ENCODE measurements around the gene C1orf94.

C1orf94 gene, protein sequence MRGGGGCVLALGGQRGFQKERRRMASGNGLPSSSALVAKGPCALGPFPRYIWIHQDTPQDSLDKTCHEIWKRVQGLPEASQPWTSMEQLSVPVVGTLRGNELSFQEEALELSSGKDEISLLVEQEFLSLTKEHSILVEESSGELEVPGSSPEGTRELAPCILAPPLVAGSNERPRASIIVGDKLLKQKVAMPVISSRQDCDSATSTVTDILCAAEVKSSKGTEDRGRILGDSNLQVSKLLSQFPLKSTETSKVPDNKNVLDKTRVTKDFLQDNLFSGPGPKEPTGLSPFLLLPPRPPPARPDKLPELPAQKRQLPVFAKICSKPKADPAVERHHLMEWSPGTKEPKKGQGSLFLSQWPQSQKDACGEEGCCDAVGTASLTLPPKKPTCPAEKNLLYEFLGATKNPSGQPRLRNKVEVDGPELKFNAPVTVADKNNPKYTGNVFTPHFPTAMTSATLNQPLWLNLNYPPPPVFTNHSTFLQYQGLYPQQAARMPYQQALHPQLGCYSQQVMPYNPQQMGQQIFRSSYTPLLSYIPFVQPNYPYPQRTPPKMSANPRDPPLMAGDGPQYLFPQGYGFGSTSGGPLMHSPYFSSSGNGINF

DNA sequence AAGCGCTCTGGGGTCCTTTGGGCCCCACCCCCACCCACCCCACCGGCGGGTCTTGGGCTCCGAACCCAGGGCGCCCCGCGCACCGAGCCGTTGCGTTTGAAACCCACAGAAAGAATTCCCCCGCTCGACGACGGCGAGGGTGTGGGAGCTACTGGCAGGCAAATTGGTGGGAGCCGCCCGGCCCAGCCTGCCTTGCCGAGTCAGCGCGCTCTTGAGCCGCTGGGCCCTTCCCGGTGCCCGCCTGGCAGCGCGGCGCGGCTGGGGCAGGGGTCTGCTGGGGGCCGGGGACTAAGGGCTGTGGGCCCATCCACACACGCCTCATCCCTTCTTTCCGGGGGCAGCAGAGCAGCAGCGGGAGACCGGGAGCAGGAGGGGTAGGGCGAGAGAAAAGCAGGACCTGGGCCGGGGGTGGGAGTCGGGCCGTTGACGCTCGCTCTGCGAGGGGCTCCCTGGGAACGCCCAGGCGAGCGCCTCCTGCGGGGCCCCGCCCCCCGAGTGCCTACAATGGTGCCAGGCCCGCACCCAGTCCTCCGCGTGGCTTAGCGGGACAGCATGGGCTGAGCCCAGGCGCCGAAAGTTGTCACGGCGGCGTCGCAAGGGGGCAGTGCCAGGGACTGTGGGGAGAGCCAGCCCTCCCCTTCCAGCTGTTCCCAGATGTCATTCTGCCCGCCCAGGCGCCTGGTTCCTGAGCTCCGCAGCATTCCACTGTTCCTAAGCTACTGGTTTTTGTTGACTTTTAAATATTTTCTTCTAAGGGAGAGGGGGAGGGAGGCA is at the start of gene C1orf94:
Gene C1orf94 (plus strand): TSS at position 78 of the 774 bp plus-strand sequence. CDS start 883 bp downstream, outside the sequence.
- no peak for DNase-seq

DNA sequence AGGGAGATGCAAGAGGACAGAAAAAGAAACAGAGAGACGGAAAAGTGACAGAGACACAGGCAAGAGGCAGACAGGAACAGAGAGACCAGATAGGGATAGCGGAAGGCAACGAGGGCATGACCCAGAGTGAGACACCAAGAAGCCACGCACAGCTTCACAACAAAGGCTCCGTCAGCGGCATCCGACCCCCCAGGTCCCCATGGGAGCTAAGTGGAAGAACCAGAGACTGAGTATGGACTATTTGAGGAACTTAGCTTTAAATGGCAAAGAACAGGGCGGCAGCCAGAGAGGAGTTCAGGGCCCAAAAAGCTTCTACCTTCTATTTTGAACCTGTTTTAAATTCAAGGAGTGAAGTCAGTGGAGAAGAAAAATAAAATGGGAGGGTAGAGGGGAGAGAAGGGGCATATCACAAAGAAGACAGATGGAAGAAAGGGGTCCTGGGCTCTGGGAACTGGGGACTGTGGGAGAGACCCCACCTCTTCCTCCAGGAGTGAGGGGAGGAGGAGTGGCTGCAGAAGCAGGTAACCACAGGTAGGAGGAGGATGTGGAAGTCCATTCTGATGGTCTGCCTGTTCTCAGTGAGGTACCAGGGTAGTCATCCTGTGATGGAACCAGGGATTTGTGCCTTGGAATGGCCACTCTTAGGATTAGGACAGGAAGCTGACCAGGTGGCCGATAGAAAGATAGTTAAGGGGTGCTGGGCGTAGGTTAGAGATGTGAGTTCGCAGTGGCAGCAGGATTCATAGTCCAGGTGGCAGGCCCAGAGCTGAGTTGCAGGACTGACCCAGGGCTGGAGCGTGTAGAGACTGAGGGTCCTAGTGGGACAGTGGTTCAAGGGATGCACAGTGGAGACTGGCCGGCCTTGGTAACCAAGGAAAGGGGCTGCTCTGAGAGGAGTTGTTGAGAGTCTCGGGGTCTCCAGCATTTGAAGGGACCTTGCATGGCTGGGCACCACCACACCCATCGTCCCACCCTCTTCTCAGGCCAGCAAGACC is 49.4 kb upstream of the C1orf94 start:
- DNase-seq, result no peak

DNA sequence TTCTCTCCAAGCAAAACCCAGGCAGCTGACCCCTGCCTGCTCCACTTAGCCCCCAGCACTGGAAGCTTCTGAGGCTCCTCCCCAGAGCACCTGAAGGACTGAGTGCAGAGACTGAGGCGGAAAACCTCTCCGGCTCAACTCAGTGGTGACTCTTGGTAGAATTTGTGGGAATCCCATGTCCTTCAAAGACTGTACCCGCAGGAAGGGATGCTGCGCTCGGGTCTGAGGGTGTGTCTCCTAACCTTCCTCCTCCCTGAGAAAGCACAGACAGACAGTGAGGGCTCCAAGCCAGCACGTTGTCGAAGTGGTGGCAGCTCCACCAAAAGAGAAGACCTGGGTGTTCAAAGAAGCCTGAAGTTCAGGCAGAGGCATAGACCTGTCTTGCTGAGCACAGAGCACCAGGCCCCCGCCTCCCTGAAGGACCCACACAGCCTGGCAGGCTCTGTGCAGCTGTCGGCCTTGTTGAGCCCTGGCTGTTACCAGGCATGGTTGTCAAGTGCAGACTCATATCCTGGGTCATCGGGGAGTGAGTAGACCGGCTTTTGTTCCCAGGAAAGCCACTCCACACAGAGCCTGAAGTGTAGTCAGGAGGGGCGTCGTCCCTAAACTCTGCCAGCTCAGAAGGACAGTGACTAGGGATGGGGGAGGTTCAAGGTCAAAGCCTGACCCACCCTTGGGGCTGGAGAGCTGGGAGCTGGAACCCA is 48.4 kb upstream of the C1orf94 start:
- DNase-seq, result no peak

DNA sequence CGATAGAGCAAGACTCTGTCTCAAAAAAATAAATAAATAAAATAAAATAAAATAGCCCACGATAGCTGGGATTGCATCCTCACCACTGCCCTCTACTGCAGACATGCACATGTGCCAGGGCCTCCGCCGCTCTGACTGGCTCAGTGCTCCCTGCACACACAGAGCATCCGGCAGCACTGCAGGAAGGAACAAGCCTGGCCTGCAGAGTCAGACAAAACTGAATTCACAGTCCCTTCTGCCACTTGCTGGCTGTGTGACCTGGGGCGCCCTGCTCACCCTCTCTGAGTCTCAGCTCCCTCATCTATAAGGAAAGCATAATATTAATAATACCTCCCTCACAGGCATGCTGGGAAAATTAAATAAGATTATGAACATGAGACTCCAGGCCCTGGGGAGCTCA is 47.1 kb upstream of the C1orf94 start:
- no peak for DNase-seq

DNA sequence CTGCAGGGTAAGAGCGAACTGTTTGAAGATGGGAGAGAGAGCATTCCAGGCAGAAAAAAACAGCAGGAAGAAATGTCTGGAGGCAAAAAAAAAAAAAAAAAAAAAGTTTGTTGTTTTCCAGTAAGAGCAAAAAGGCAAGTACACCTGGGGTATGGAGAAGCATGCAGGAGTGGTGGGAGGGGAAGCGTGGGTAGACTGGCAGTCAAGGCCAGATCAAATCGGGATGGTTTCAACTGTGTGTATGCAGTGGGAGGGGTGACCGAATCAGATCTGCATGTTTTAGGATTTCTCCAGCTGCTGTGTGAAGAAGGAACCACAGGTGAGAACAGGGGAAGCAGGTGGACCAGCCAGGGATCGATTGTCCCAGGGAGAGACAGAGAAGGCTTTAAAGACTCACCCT is 46.4 kb upstream of the C1orf94 start:
- DNase-seq, result no peak

DNA sequence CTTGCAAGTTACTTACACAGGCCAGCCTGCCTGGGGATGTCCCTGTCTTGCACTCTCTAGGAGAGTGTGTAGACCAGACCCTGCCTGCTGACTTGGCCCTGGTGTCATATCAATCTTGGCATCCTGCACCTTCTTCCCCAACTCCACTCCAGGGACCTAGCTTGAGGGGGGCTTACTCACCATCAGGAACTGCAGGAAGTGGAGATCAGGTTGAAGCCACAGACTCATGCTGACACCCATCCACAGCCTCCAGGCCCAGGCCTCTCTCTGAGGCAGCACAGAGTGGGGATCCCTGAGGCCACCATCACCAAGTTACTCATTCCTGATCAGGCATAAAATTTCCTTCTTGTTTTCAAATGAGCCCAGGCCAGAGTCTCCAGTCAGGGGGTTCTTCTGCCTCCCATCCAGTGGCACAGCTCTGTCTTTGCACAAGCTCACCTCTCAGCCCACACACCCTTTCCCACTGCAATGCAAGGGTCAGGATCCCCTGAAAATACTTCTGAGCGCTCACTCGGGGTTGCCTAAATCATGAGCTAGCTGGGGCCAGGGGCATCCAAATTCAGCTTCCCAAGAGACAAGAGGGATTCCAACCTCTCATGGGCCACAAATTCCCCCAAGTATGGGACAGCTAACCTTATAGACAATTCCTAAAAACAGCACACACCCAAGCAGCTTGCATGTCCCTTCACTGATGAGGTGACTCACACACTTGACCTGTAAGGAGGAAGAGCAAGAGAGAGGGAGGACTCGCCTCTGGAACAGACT is 45.1 kb upstream of the C1orf94 start:
- no peak for DNase-seq

DNA sequence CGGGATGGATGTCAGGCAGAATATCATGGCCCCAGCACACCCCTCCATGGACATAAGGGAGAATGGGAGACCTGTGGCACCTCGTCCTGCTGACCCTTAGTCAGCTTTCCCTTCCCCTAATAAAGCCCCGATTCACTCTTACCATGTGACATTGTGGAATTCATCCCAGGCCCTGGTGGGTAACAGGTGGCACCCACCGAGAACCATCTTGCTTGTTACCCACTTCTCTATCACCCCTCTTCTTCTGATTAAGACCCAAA is 44.6 kb upstream of the C1orf94 start:
- DNase-seq, result no peak

DNA sequence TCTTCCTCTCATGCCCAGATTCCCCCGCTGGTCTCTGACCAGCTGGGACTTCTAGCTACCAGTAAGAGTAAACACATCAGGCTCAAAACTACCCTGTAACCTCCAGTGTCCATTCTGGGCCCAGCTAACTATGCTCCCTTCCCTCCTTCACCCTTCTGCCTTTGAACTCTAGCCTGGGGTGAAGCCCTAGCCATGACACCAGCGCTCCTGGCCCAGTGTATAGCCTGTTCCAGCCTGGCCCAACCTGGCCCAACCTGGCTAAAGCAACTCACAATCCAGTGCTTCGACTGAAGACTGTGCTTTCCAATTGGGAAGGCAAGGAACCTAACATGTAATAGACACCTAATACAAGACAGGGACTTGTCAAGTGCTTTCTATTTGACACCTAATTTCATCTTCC is 39.3 kb upstream of the C1orf94 start:
- no peak for DNase-seq

DNA sequence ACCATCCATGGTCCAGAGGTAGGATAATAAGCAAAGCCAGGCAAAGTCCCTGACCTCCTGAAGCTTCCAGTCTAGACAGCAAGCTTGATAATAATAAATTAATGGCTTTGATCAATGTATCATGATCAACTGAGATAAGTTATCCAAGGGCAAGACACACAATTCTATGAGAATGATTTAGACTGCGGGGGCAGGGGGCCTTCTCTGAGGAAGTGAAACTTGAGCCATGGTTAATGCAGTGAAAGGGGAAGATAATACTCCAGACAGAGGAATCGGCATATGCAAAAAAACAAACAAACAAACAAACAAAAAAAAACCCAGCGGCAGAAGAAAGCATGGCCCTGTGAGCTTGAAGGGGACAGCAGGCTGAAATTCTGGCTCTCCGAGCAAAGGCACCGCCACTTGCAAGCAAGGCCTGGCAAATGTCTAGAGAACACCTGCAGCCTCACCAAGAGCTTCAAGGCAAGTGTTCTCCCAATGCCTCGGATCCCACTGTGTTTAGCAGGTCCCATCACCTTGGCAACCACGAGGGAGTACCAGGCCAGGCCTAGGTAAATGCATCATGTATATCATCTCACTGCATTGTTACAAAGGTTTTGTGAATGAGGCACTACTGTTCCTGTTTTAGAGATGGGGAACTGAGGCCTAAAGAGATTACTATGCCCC is 36.6 kb upstream of the C1orf94 start:
- no peak for DNase-seq

DNA sequence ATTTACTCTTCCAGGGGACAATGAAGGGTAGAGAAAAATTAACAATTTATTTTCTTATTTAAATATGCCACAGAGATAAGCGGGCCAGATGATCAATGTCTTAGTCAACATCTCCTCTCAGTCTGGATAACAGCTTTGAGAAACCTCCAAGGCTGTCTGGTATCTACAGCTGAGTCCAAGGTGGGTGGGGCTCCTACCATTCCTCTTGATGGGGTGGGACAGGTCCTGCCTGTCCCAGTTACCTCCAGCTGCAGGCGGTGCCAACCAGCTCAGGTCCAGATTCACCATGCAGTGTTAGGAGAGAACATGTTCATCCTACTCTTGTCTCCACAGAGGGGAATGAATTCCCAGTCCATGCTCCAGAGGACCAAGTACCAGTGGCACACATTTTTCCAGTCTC is 32.7 kb upstream of the C1orf94 start:
- no peak for DNase-seq

DNA sequence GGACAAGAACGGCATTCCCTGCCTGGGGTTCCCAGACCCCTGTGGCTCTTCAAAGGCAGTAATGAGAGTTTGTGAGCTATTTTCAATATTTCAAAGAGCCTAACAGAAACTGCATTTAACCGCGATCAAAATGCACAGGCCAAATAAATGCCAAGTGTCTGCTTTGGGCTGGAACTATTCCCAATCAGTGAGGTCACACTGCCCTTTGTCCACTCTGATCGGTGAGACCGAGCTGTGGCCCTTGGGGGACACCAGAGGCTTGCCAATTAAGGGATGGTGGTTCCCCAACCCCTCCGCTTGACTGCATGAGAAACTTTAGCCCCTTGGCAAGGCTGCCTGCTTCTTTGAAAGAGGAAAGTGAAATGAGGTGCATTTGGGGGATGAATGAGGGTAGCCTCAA is 31.9 kb upstream of the C1orf94 start:
- no peak for DNase-seq

DNA sequence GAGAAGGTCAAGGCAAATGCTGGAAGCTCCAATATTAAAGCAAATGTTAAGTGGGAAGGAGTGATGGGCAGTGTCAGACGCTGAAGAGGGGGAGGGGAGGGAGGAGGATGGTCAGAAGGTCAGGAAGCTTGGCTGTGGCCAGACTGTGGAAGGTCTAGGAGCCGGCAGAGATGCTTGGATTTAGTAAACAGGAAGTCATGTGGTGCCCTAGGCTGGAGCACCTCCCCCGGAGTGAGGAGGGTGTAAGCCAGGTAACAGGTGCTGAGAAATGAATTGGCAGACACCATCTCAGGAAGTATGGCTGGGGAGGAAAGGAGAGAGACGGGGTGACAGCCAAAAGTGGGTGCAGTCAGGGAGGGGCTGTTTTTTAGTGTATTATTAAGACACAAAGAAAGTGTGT is 29.4 kb upstream of the C1orf94 start:
- DNase-seq, result no peak

DNA sequence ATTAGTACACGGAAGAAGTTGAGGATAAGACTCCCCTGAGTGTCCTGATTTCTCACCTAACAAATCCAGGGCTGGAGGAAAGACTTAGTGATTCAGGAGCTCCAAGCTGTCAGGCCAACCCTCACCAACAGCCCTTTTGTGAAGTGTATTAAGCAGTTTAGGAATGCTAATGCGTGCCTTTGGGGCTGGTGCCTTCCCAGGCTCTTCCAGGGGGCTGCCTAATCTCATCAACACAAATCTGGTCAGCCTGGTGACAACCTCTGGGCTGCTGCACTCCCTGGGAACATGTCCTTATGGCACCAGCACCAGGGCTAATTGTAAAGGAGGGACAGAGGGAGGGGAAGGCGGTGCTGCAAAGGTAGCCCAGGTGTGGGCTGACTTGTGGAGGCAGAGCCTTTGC is 27.2 kb upstream of the C1orf94 start:
- DNase-seq, result no peak

DNA sequence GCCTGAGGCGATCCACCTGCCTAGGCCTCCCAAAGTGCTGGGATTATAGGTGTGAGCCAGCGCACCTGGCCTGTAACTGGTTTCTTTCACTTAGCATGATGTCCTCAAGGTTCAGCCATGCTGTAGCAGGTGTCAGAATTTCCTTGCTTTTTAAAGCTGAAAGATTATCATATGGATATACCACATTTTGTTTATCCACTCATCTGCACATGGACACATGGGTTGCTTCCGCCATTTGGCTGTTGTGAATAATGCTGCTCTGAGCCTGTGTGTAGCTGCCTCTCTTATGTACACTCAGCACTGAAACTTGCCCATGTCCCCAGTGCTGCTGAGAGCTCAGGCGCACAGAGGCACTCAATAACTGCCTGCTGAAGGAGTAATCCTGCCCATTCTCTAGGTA is 23.5 kb upstream of the C1orf94 start:
- DNase-seq, result no peak

DNA sequence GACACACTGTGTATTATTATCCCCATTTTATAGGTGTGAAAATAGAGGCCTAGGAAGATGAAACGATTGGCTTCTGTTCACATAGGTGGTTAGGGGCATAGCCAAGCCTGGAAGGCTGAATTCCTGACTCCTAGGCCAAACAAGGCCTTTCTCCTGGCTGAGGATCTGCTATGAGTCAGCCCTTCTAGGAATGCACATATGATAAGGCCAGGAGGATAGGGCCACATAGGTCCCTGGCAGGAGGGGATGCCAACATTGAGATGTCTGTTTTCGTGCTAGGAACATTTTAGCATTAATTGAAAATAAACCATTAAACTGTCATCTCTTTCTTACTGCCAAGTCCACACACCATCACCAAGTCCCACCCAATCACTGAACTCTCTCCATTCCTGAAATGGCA is 20.8 kb upstream of the C1orf94 start:
- DNase-seq, result no peak

DNA sequence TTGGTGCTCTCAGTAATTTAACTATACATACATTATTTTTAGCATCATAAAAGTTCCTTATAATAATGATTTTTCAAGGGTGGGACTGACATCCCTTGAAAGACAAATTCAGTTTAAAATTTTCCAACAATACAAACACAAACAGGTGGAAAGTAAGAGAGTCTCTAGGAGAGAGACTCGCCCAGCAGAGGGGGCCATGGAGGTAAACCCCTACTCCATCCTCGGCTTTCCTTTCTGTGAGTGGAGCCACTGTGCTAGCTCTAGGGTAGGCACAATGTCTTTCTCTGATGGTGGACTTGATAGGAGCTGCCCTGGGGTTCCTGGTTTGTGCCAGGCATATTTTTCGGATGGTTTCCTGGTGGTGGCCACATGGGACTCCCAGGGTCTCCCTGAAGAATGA is 20.0 kb upstream of the C1orf94 start:
- DNase-seq, result no peak

DNA sequence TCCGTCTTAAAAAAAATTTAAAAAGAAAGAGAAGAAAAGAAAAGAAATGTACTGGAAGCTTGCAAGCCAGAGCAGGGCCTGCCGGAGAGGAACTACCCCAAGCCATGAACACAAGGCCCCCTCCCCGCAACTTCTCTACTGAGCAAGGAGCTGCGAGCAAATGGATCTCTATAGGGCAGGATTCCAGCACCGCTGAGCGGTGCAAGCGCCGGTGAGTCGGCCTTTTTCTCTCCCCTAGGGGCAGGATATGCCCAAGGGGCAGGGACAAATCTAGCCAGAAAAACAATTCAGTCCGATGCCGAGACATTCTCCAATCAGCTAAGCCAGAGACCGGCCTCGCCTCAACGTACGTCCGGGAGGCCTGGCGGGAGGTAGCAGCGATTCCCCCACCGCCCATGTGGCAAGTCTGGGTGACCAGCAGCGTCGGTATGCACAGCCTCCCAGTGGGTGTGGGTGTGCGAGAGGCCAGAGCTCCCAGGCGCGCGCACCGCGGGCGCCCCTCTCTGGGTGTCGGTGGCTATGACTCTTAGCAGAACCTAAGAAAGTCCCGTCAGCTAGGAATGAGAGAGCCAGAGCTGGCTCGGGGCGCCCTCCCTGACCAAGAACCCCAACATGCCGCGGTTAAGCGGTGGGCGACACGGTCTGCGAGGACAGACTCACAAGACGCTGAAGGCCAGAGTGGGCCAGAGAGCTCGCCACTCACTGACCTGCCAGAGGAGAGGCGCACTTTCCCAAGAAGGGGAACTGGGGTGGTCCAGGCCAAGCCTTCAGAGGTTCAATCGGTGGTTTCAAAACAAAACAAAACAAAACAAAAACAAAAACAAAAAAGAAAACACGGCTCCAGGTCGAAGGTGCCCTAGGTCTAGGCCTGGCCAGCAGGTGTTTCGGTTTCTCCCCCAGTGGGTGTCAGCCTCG is 13.6 kb upstream of the C1orf94 start:
- DNase-seq, result no peak

DNA sequence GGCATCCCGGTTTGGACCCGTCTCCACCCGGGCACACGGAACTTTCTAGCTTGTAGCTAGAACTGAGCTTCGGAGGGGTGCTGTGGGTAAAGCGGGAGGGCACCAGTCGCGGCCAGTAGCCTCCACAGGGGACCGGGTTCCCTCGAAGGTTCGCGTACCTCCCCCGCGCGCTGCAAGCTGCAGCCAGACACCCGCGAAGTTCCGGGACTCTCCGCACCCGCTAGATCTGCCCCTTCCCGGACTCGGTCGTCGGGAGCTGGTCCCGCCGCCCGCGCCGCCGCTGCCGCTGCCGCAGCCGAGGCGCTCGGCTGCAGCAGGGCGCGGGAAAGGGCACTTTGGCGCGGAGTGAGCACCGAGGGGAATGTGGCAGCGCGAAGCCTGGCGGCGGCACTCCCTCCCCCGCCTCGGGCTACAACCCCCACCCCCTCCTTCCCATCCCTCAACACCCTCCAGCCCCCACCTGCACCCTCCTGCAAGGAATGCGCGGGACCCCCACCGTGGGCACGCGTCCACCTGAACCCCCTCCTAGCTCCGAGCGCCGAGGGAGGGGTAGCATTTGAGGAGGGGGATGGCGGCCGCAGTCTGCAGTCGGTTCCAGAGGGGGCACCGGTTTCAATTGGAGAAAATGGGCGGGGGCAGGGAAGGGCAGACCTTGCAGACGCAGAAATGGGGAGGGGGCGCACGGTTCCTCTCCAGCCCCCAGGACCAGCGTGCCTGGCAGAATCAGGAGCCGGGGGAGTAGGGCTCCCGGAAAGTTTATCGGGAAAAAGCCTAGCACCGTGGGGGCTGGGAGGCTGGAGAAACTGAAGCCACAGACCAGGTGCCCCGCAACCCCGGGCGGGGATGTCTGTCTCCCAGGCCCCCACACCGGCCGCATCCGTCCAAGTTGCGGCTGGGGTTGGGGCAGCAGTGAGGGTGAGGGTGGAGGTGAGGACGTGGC is 12.6 kb upstream of the C1orf94 start:
- DNase-seq, result no peak

Measured in stimulated activated naive CD4-positive, alpha-beta T cell (primary cell).